ENCODE results near the gene DPP9. TPM values are rescaled to one million over a fixed set of nuclear protein-coding genes. Genes with fewer than 3 reads are reported as not detected.

DPP9 gene
- 31.5 to 41.5 TPM (median 38.7 TPM) in 3 replicates for total RNA-seq
- long read RNA-seq, full-length matches to known transcripts, result 22 of 55 reads
- long read RNA-seq, partial matches to known transcripts, result 20 of 55 reads
- long read RNA-seq, other reads (novel, unspliced or antisense), result 13 of 55 reads

DNA sequence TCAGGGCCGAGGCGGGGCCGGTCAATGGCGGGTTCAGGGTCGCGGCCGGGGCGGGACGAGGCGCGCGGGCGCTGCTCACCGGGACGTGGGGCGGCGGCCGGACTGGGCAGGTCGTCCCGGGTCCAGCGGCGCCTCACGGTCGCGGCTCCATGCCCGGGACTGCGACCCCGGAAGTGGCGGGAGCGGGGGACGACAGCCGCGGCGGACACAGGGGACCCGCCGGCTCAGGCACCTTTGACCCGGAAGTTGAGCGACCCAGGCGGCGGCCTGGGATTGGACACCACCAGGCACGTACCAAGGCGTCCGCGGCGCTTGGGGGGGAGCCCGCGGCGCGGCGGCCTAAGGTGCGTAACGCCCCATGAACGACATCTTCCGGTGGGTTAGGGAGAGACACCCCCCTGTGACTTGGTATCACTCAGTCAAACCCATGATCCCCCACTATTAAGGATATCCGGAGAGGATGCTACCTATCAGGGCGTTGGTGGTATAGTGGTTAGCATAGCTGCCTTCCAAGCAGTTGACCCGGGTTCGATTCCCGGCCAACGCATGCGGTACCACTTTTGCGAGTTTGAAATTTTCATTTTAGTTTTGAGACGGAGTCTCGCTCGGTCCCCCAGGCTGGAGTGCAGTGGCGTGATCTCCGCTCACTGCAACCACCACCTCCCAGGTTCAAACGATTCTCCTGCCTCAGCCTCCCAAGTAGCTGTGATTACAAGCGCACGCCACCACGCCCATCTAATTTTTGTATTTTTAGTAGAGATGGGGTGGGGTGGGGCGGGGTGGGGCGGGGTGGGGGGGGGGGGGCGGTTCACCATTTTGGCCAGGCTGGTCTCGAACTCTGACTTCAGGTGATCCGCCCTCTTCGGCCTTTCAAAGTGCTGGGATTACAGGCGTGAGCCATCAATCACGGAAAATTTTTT lies at the start of gene DPP9:
Gene DPP9 (minus strand): TSS at position 248 of the 920 bp plus-strand sequence. CDS start 3,936 bp downstream, outside the sequence.
- H3K27me3 Mint-ChIP-seq (ENCODE audit: low read depth), result no peaks in the 10 kb centered on the region
- peaks cover 28% of the 10 kb centered on the region for H3K4me1 Mint-ChIP-seq (ENCODE audit: low read depth)
- H3K27ac Mint-ChIP-seq (ENCODE audit: unreplicated experiment), result peak within 1 kb of the TSS; percentile 96
- DNase-seq (ENCODE audit: low spot score), result no peak
- H3K36me3 Mint-ChIP-seq (ENCODE audit: low read depth), result peaks cover 4% of the 10 kb centered on the region
- peak within 1 kb of the TSS; percentile 94 for H3K4me3 Mint-ChIP-seq (ENCODE audit: unreplicated experiment)
- TF ChIP-seq, protein P1, sequence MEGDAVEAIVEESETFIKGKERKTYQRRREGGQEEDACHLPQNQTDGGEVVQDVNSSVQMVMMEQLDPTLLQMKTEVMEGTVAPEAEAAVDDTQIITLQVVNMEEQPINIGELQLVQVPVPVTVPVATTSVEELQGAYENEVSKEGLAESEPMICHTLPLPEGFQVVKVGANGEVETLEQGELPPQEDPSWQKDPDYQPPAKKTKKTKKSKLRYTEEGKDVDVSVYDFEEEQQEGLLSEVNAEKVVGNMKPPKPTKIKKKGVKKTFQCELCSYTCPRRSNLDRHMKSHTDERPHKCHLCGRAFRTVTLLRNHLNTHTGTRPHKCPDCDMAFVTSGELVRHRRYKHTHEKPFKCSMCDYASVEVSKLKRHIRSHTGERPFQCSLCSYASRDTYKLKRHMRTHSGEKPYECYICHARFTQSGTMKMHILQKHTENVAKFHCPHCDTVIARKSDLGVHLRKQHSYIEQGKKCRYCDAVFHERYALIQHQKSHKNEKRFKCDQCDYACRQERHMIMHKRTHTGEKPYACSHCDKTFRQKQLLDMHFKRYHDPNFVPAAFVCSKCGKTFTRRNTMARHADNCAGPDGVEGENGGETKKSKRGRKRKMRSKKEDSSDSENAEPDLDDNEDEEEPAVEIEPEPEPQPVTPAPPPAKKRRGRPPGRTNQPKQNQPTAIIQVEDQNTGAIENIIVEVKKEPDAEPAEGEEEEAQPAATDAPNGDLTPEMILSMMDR (IDR thresholded peaks at IDR 0.05), result peak; percentile 44
- no peaks in the 10 kb centered on the region for H3K9me3 Mint-ChIP-seq (ENCODE audit: low read depth)

GRCh38 chr19:4773047-4773640 lies 49.5 kb upstream of the DPP9 start:
- Mint-ChIP-seq H3K9me3 (ENCODE audit: low read depth) (peaks cover 3% of the 10 kb centered on the region), H3K4me1 (ENCODE audit: low read depth) (peaks cover 5% of the 10 kb centered on the region), H3K27me3 (ENCODE audit: low read depth) (peaks cover 22% of the 10 kb centered on the region), H3K4me3 (ENCODE audit: unreplicated experiment) (no peak overlapping the region), H3K36me3 (ENCODE audit: low read depth) (peaks cover 1% of the 10 kb centered on the region), H3K27ac (ENCODE audit: unreplicated experiment) (no peak overlapping the region)
- TF ChIP-seq, protein P1 (IDR thresholded peaks at IDR 0.05), result no peak
- no peak for DNase-seq (ENCODE audit: low spot score)

DNA sequence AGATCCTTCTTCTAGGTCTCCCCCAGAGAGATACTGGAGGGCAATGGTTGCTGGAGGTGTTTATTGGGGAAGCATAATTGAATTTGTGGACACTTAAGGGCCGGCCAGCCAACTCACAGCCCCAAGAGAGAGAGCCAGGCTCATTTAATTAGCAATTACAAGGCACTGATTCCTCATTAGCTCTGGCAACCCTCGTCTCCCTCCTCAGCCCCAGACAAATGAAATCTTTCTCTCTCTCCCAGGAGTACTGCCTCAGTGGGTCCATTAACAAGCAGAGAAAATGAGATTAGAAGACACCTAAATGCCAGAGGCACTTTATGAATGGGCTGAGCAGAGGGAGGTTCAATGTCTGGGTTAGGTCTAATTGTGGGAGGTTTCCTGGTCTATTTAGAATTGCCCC lies 48.9 kb upstream of the DPP9 start:
- Mint-ChIP-seq H3K27ac (ENCODE audit: unreplicated experiment) (no peak overlapping the region), H3K9me3 (ENCODE audit: low read depth) (peaks cover 3% of the 10 kb centered on the region), H3K4me1 (ENCODE audit: low read depth) (peaks cover 5% of the 10 kb centered on the region), H3K27me3 (ENCODE audit: low read depth) (peaks cover 20% of the 10 kb centered on the region), H3K4me3 (ENCODE audit: unreplicated experiment) (no peak overlapping the region), H3K36me3 (ENCODE audit: low read depth) (peaks cover 1% of the 10 kb centered on the region)
- TF ChIP-seq, protein P1 (IDR thresholded peaks at IDR 0.05), result no peak
- DNase-seq (ENCODE audit: low spot score), result no peak

DNA sequence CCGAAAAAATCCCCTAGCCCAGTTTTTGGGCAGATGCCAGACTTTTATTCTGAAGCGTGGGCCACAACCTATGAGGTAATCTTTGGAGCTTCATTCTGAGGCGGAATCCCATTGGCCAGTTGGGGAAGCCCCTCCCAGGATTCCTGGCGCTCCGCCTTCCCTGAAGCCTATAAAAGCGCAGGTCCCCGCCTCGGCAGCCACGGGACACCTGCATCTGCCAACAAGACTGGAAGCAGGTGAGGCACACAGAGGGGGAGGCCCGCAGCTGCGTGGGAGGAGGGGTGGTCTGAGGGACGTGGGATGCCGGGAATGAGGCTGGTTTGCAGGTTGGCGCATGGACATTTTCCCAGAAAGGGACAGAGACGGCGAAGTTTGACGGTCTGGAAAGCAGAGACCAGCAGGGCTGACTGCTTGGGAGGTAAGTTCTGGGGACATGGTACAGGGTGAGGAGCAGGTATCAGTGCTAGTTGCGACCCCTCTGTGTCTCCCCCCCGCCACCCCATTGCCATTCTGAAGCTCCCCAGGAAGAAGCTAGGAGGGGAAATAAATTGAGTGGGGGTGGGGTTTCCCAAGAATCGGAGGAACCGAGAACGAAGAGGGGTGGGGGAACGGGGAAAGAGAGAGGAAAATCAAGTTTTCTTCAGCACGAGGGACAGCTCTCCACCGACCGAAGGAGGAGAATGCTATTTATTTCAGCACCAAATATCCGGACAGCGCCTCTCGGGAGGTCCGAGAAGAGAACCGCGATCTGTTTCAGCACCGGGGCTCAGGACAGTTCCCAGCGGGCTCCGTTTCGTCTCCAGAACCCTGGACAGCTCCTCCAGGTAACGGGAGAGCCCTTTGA lies 45.5 kb upstream of the DPP9 start:
- DNase-seq (ENCODE audit: low spot score), result peak; percentile 92
- Mint-ChIP-seq H3K36me3 (ENCODE audit: low read depth) (peaks cover 1% of the 10 kb centered on the region), H3K9me3 (ENCODE audit: low read depth) (peaks cover 3% of the 10 kb centered on the region), H3K27me3 (ENCODE audit: low read depth) (peaks cover 18% of the 10 kb centered on the region), H3K27ac (ENCODE audit: unreplicated experiment) (no peak overlapping the region), H3K4me3 (ENCODE audit: unreplicated experiment) (no peak overlapping the region), H3K4me1 (ENCODE audit: low read depth) (peaks cover 5% of the 10 kb centered on the region)
- TF ChIP-seq, protein P1 (IDR thresholded peaks at IDR 0.05), result no peak

DNA sequence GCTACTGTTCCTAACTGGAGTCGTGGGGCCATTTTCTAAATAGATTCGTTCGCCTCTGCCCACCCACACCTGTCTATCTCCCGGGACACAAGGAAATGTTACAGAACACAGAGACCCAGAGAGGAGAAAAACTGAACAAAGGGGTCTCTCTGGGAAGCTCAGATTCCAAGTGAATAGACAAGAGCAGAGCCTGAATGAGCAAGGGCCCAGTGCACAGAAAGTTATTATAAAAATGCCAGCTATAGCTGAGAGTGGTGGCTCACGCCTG lies 40.7 kb upstream of the DPP9 start:
- TF ChIP-seq, protein P1 (IDR thresholded peaks at IDR 0.05), result no peak
- Mint-ChIP-seq H3K27me3 (ENCODE audit: low read depth) (peaks cover 21% of the 10 kb centered on the region), H3K9me3 (ENCODE audit: low read depth) (peaks cover under 1% of the 10 kb centered on the region), H3K27ac (ENCODE audit: unreplicated experiment) (no peak overlapping the region), H3K4me3 (ENCODE audit: unreplicated experiment) (no peak overlapping the region), H3K36me3 (ENCODE audit: low read depth) (no peaks in the 10 kb centered on the region), H3K4me1 (ENCODE audit: low read depth) (peaks cover 10% of the 10 kb centered on the region)
- no peak for DNase-seq (ENCODE audit: low spot score)

Measured in chondrocyte (in vitro differentiated cells).